HG02642 (cell line): ENCODE results near the gene SRSF9.
"Not testable (repeated sequence)": the region's sequence is repeated elsewhere in the genome, so short reads cannot be mapped to it uniquely, and the experiment has no call there.

Experiments
- ATAC-seq: cut with Tn5 transposase; IDR thresholded peaks from one replicate; pipeline ENCODE4 v1.9.1; 2021; ENCODE audit warnings: mild to moderate bottlenecking; ENCODE audit not compliant: unreplicated experiment, poor library complexity

The SRSF9 gene

GRCh38 chr12:120455302-120455701 is 14.2 kb downstream of the SRSF9 start:
- no peak for ATAC-seq

GRCh38 chr12:120453977-120454376 is 15.6 kb downstream of the SRSF9 start:
- ATAC-seq = no peak

GRCh38 chr12:120453060-120453750 is 16.3 kb downstream of the SRSF9 start:
- ATAC-seq = no peak

- not testable (repeated sequence) for ATAC-seq
Observed at GRCh38 chr12:120452524-120452923, 17.0 kb downstream of the SRSF9 start.

GRCh38 chr12:120447992-120448391 is 21.6 kb downstream of the SRSF9 start:
- no peak for ATAC-seq

GRCh38 chr12:120446844-120447178 is 22.7 kb downstream of the SRSF9 start:
- not testable (repeated sequence) for ATAC-seq

- ATAC-seq = peak; percentile 92
Observed at GRCh38 chr12:120445911-120446843, 23.4 kb downstream of the SRSF9 start, which contains the start of the genes GATC and TRIAP1. GATC (plus strand) TSS chr12:120446444; CDS start chr12:120446481, 37 bp downstream. TRIAP1 (minus strand) TSS chr12:120446384; CDS start chr12:120446372, 12 bp downstream.

GRCh38 chr12:120444676-120445075 is 24.9 kb downstream of the SRSF9 start:
- no peak for ATAC-seq

GRCh38 chr12:120439646-120440247 is 29.8 kb downstream of the SRSF9 start:
- ATAC-seq = no peak

- no peak for ATAC-seq
Observed at GRCh38 chr12:120438495-120439198, 30.9 kb downstream of the SRSF9 start.

- ATAC-seq = peak; percentile 97
Observed at GRCh38 chr12:120437735-120438494, 31.6 kb downstream of the SRSF9 start, which contains the start of gene COX6A1. COX6A1 (plus strand) TSS chr12:120438113; CDS start chr12:120438127, 14 bp downstream.

- ATAC-seq = no peak
Observed at GRCh38 chr12:120432772-120433525, 36.6 kb downstream of the SRSF9 start.

- no peak for ATAC-seq
Observed at GRCh38 chr12:120429368-120429767, 40.2 kb downstream of the SRSF9 start.

GRCh38 chr12:120428597-120429229 is 40.8 kb downstream of the SRSF9 start:
- no peak for ATAC-seq

GRCh38 chr12:120425797-120426196 is 43.8 kb downstream of the SRSF9 start:
- no peak for ATAC-seq

- no peak for ATAC-seq
Observed at GRCh38 chr12:120422892-120423456, 46.6 kb downstream of the SRSF9 start.

GRCh38 chr12:120421701-120422100 is 47.8 kb downstream of the SRSF9 start:
- no peak for ATAC-seq
